Measurements from ENCODE around the gene GNB1L.
"Not testable (repeated sequence)": the region's sequence is repeated elsewhere in the genome, so short reads cannot be mapped to it uniquely, and the experiment has no call there.

Gene GNB1L

GRCh38 chr22:19843107-19843856, 11.4 kb downstream of the GNB1L start:
- no peak for DNase-seq (ENCODE audit: low spot score)

DNA sequence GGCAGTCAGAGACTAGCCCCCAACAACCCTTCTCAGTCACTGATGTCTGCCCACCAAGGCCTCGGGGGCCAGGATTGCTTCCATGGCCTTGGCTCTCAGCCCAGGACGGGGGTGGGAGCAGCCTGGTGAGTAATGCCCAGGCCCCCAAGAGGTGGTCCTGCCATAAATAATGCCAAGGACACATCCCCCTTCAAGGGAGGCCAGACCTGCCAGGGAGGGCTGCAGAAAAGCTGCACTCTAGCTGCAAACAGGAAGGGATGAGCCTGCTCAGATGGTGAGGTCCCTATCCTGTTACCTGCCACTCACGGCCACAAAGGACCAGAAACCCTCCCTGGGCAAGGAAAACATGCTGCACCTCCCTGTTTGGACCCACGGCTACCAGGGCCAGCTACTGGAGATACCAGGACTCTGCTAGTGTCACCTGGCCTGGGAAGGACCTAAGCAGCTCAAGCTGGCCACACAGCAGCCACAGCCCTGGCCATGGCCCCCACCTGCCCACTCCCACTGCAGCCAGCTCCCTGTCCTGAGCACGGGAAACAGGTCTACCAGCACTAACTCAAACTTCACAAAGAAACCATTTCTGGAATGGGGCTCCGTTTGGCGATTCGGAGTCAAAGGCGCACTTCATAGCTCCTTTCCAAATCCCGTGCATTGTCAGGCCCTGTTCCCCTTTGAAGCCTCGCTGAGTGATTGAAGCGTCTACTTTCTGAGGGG, 12.1 kb downstream of the GNB1L start:
- no peak for DNase-seq (ENCODE audit: low spot score)

DNA sequence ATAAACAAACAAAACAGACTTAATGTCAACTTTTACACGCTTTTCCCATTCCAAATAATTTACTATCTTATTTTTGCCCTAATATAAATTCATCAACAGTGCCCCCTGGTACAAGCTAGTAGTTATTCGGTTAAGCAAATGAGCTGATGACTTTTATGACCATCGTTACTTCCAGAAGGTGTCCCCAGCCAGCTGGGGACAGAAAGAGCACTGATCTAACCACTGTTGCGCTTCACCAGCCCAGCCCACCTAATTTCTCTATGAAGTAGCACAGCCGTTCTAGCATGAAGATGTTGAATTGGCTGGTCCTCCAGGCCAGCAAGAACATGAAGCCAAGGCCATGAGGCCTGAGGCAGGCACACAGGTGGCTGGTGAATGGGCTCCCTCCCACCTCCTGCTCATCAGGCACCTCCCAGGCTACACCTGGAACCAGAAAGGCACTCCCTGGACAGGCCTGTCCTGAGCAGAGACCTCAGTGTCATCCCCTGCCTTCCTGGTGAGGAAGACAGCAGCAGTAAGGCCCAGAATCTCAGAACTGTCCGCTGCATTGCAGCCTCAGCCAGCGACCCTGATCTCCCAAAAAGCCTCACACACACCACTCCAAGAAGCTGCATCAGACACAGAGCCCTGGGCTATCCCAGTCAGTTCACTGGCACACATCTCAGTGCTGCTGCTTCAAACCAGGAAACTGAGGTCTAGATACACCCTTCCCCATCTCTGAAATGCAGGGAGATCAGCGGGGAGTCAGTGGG, 12.9 kb downstream of the GNB1L start:
- DNase-seq (ENCODE audit: low spot score): no peak

- DNase-seq (ENCODE audit: low spot score): no peak
Measured at GRCh38 chr22:19840955-19841640, 13.6 kb downstream of the GNB1L start.

DNA sequence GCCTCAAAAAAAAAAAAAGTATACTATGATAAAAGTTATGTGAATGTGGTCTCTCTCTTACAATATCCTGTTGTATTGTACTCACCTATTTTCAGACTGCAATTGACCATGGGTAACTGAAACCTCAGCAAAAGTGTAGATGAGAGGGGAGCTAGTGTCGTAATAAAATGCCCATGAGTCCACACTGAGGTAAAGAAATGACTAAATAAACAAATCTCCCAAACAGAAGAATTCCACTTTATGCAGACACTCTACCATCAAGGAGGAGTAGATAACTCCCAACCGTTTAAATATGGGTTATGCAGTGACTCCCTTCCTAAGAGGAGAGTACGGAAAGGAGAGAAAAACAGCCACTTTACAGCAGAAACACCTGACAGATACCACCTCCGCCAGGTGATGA, 14.6 kb downstream of the GNB1L start:
- no peak for DNase-seq (ENCODE audit: low spot score)

DNA sequence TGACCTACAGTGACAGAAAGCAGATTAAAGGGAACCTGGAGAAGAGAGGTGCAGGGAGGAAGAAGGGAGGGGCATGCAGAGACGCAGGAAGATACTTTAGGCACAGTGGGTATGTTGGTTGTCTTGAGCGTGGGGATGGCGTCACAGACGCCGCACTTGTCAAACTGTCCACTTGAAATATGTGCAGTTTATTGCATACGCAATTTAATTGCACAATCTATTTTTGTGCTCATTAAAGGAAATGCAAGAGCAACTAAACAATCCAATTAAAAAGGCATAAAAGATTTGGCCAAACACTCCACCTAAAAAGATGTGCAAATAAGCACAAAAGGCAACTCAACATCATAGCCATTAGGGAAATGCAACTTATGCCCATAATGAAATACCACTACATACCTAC, 16.8 kb downstream of the GNB1L start:
- no peak for DNase-seq (ENCODE audit: low spot score)

DNA sequence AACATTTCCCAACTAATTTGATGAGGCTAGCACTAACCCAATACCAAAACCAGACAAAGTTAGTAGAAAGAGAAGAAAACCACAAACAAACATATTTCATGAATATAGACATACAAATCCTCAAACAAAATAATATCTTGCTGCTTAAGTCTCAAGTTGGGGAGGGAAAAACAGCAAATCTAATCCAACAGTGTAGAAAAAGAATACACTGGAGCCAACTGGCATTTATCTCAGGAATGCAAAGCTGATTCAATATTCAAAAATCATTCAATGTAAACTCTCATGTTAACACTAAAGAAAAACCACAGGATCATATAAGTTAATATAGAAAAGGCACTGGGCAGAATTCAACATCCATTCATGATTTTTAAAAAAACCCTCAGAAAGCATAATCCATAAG, 18.2 kb downstream of the GNB1L start:
- no peak for DNase-seq (ENCODE audit: low spot score)

DNA sequence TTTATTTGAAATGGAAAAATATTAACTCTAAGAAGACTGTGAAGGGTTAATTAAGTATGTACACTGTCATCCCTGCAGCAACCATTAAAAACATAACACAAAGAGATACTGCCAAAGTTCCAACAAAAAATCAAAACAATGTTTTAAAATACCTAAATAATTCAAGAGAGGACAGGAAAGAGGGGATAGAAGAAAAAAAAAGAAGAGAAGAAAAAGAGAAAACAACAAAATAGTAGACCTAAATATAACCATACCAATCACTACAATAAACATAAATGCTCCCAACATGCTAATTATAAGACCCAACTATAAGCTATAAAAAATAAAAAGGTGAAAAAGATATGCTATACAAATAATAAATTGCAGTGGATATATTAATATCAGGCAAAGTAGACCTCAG, 20.1 kb downstream of the GNB1L start:
- no peak for DNase-seq (ENCODE audit: low spot score)

GRCh38 chr22:19833327-19833726, 21.3 kb downstream of the GNB1L start:
- DNase-seq (ENCODE audit: low spot score): not testable (repeated sequence)

DNA sequence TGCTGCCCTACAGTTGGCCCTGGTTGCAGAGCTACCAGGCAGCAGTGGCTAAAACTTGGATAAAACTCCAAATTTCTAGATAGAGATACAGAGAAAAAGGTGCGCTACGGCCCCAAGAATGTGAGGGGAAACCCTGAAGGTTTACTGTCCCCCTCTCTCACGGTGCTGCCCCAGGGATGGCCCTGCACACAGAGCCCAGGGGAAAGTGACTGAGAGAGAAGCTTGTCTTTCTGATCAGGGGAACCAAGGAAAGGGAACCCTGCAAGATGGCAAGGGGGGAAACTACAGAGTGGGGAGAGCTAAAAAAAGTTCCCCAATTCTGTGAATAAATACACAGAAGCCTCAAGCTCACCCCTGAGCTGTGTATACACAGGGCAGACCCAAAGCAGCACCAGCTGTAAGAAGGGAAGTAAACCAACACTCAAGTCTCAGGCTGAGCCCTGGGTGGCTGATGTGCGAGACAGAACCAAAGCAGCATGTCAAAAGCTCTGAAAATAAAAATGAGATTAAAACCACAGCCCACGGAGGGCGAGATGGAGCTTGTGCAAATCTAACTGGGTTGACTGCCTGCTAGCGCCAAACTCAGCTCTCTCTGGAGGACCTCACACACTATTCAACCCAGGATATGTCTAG, 22.1 kb downstream of the GNB1L start:
- DNase-seq (ENCODE audit: low spot score): no peak

- DNase-seq (ENCODE audit: low spot score): not testable (repeated sequence)
Measured at GRCh38 chr22:19831979-19832378, 22.7 kb downstream of the GNB1L start.

DNA sequence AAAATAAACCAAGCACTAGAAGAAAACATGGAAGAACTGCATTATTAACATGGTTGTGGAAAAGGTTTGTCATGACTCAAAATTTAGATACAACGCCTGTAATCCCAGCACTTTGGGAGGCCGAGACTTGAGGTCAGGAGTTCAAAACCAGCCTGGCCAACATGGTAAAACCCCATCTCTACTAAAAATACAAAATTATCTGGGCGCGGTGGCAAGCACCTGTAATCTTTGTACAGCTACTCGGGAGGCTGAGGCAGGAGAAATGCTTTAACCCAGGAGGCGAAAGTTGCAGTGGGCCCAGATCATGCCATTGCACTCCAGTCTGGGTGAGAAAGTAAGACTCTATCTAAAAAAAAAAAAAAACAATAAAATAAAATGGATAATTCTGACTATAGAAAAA, 23.7 kb downstream of the GNB1L start:
- DNase-seq (ENCODE audit: low spot score): no peak

DNA sequence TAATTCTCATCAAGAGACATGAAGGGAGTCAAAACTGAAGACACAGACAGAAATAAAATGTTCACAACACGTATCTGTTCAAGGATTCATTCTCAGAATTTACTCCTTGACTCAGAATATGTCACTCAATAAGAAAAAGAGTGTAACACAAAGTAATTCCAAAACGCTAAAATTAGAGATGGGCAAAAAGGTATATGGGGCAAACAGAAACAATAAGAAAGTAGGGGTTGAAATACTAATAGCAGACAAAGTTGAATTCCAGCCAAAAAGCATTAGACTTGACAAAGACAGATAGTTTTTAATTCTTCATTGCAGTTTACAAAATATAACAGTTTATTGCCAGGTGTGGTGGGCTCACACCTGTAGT, 26.7 kb downstream of the GNB1L start:
- no peak for DNase-seq (ENCODE audit: low spot score)

DNA sequence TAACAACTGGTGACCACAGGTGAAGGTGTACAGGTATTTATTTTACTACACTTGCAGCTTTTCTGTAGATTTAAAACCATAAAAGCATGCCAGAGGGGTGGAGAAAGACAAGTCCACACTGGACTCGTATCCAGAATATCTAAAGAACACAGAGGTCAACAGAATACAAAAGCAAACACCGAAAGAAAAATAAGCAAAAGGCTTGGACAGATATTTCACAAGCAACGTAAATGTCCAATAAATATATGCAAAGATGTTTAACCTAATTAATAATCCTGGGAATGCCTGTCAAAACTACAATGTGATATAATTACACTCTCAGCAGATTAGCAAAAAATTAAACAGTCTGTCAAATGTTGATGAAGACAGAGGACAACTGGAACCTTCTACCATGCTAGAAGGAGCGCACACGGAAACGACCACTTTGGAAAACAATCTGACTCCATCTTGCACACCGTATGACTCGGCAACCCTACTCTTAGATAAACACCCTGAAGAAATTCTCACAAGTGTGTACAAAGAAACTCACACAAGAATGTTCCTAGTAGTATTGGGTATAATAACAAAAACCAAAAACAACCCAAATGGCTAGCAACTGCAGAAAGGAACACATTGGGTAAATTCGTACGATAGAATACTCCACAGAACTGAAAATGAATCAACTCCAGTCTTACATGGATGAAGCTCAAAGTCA, 27.2 kb downstream of the GNB1L start:
- no peak for DNase-seq (ENCODE audit: low spot score)

DNA sequence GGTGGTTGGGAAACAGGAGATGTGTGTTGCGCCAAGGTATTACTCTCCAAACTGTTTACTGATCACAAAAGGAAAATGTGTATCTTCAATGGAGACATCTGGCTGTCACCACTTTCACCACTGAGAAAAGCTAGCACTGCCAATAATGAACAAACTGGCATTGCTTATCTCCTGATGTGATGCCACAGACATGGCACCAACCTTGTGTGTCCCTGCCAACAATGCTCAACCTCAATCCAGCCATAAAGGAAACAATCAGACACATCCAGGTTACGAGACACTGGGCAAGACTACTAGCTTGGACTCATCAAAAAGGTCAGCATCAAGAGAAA, 28.1 kb downstream of the GNB1L start:
- no peak for DNase-seq (ENCODE audit: low spot score)

DNA sequence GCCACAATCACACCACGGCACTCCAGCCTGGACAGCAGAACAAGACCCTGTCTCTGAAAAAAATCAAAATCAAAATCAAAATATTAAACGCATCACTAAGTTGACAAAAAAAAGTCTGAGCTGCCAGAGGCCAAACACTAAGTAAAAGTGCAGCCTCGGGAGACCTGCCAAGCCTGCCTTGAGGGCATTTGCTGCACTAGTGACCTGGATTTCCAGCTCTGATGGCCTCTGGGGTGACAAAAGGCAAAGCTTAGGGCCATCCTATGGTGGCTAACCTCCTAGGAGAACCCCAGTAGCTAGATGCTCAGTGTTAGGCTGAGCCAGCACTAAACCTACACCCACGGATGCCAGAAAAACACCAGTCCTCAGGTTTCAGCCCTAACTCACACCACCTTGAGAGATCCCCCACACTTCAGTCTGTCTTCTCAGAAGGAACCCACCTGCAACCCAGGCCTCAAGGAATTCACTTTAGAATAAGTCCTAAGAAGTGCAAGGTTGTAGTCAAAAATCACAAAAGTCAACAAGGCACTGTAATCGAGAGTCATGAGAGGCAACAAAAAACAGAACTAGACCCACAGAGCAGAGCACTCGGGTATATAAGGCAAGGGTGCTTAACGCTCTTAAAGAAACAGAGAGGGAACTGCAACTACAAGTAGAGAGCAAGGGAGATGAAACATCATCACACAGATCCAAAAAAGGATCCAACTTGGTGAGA, 28.6 kb downstream of the GNB1L start:
- no peak for DNase-seq (ENCODE audit: low spot score)

- no peak for DNase-seq (ENCODE audit: low spot score)
Measured at GRCh38 chr22:19824926-19825339, 29.7 kb downstream of the GNB1L start.

GRCh38 chr22:19824212-19824925, 30.3 kb downstream of the GNB1L start:
- no peak for DNase-seq (ENCODE audit: low spot score)

DNA sequence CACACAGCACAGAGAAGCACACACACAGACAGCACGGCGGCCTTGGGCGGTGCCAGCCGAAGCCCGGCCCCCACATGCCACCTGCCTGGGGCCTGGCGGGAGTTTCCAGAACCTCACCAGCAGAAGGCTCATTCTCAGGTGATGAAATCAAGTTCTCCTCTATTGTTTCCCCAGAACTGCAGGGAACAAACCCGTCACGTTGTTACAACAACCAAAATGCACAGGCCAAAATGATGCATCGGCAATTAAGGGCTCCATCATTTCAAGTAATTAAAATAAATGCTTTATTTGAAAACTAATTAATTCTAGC, 30.8 kb downstream of the GNB1L start:
- no peak for DNase-seq (ENCODE audit: low spot score)

DNA sequence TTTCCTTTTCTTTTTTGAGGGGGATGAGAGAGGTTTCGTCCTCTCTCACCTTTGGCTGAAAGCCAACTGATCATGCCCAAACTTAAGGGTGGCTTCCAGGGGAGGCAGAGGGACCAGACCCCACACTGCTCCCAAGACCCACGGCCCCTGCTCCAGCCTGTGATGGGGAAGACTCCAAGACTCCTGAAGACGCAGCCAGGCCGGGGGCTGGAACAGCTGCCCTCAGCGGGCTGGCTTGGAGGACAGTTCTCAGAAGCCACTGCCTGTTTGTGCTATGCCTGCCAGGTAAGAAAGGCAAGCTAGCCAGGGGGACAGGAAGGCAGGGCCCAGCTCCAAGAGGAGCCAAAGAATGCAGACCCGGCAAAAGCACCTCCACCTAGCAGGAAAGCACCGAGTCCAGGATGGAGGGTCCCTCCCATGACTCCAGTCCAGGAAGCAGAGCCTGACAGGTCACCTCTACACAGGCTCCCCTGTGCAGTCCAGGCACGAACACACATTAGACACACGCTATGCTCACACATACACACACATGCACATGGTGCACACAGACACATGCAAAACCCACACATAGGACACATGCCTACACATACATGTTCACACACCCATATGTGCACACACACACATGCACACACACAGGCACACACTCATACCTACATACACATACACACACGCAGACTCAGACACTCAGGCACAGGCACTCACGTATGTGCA, 31.3 kb downstream of the GNB1L start:
- DNase-seq (ENCODE audit: low spot score): no peak

Measured in CD4-positive, alpha-beta T cell treated with Interleukin-15 for 4 hours (primary cell).